DMS53 treated with DMSO at 0.1 percent for 48 hours (cell line): Measurements from ENCODE around the gene TMEM91.
"Not testable (repeated sequence)": the region's sequence is repeated elsewhere in the genome, so short reads cannot be mapped to it uniquely, and the experiment has no call there.

Experiments
- DNase-seq: peaks from one replicate; lab custom pipeline; 2025; ENCODE audit not compliant: unreplicated experiment; lab: John Stamatoyannopoulos, UW

Gene TMEM91

GRCh38 chr19:41373993-41374392, 2.3 kb upstream of the TMEM91 start:
- peak; percentile 75 for DNase-seq

- DNase-seq: no peak
Observed at GRCh38 chr19:41376998-41377365, 649 bp downstream of the TMEM91 start.

GRCh38 chr19:41377977-41378709, 1.8 kb downstream of the TMEM91 start:
- no peak for DNase-seq

GRCh38 chr19:41381536-41381935, 5.2 kb downstream of the TMEM91 start:
- not testable (repeated sequence) for DNase-seq

GRCh38 chr19:41384351-41384750, 8.0 kb downstream of the TMEM91 start:
- DNase-seq: no peak

- no peak for DNase-seq
Observed at GRCh38 chr19:41386442-41386841, 10.1 kb downstream of the TMEM91 start.

- no peak for DNase-seq
Observed at GRCh38 chr19:41391618-41392017, 15.3 kb downstream of the TMEM91 start.

GRCh38 chr19:41392775-41393174, 16.4 kb downstream of the TMEM91 start:
- no peak for DNase-seq

- DNase-seq: no peak
Observed at GRCh38 chr19:41395355-41395754, 19.0 kb downstream of the TMEM91 start.

- DNase-seq: peak; percentile 99
Observed at GRCh38 chr19:41397086-41398049, 21.0 kb downstream of the TMEM91 start, which contains the start of the genes BCKDHA and EXOSC5. TSS of gene BCKDHA (plus strand) at chr19:41397818. CDS start at chr19:41397828, 10 bp downstream. TSS of gene EXOSC5 (minus strand) at chr19:41397359. CDS start at chr19:41397328, 31 bp downstream.

- DNase-seq: no peak
Observed at GRCh38 chr19:41398050-41398418, 21.7 kb downstream of the TMEM91 start.

- DNase-seq: no peak
Observed at GRCh38 chr19:41398598-41398997, 22.3 kb downstream of the TMEM91 start.

- DNase-seq: no peak
Observed at GRCh38 chr19:41399091-41399490, 22.8 kb downstream of the TMEM91 start.

- DNase-seq: no peak
Observed at GRCh38 chr19:41399525-41399924, 23.2 kb downstream of the TMEM91 start.

GRCh38 chr19:41401483-41401882, 25.1 kb downstream of the TMEM91 start:
- no peak for DNase-seq

GRCh38 chr19:41402010-41402409, 25.7 kb downstream of the TMEM91 start:
- no peak for DNase-seq

- DNase-seq: peak; percentile 88
Observed at GRCh38 chr19:41403181-41403970, 27.0 kb downstream of the TMEM91 start.

GRCh38 chr19:41405776-41406175, 29.4 kb downstream of the TMEM91 start:
- DNase-seq: no peak

GRCh38 chr19:41407271-41407670, 30.9 kb downstream of the TMEM91 start:
- DNase-seq: peak; percentile 58

GRCh38 chr19:41408256-41408655, 31.9 kb downstream of the TMEM91 start:
- DNase-seq: no peak

GRCh38 chr19:41408846-41409245, 32.5 kb downstream of the TMEM91 start:
- not testable (repeated sequence) for DNase-seq
